H1 (cell line): Measurements from ENCODE around the gene NTN1. TPM values are rescaled to one million over a fixed set of nuclear protein-coding genes. Genes with fewer than 3 reads are reported as not detected.

Source experiments
- CTCF ChIA-PET: fragments of 300-600 bp; sonication (Branson Sonifier 250); formaldehyde crosslinking; loops from one replicate; lab custom pipeline; 2021; ENCODE audit not compliant: partially characterized antibody; lab: Charles Lee
- POLR2A ChIA-PET: fragments of 300-600 bp; sonication (Branson Sonifier 250); formaldehyde crosslinking; loops from one replicate; lab custom pipeline; 2021; ENCODE audit warnings: inconsistent platforms; ENCODE audit not compliant: partially characterized antibody; lab: Charles Lee
- DNase-seq, 2 experiments: peaks; one replicate each; pipeline versions ENCODE4 v3.0.0 to v3.0.0-alpha.2; 2010 to 2022; ENCODE audit warnings: low spot score in 2 of 2, low read depth in 1 of 2, mixed read lengths in 1 of 2
- FAIRE-seq: peaks from 2 replicates; lab custom pipeline; 2011; peaks lifted over from hg19 to GRCh38; lab: Jason Lieb, UNC
- H2AFZ ChIP-seq: 2 replicates; pipeline ENCODE4 v1.8.1; 2012; ENCODE audit warnings: low read length, inconsistent platforms
- H2AK5ac ChIP-seq: 2 replicates; pipeline ENCODE4 v1.6.1; 2013; ENCODE audit warnings: low read depth, low read length
- H2BK120ac ChIP-seq: replicated peaks from 2 replicates; pipeline ENCODE3; 2013; ENCODE audit warnings: low read depth, low read length, inconsistent platforms
- H2BK12ac ChIP-seq: 2 replicates; pipeline ENCODE4 v1.6.1; 2013; ENCODE audit warnings: low read depth, low read length
- H2BK15ac ChIP-seq: 2 replicates; pipeline ENCODE4 v1.6.1; 2013; ENCODE audit warnings: low read length
- H2BK20ac ChIP-seq: 2 replicates; pipeline ENCODE4 v1.6.1; 2013; ENCODE audit warnings: low read length
- H2BK5ac ChIP-seq: 2 replicates; pipeline ENCODE4 v1.6.1; 2013; ENCODE audit warnings: low read depth, low read length
- H3K14ac ChIP-seq: 2 replicates; pipeline ENCODE4 v1.6.1; 2013; ENCODE audit warnings: inconsistent platforms; ENCODE audit not compliant: insufficient read length
- H3K18ac ChIP-seq: 2 replicates; pipeline ENCODE4 v1.6.1; 2013; ENCODE audit warnings: low read length; ENCODE audit errors: extremely low read depth
- H3K23ac ChIP-seq: 2 replicates; pipeline ENCODE4 v1.6.1; 2013; ENCODE audit warnings: inconsistent platforms; ENCODE audit not compliant: insufficient read length
- H3K23me2 ChIP-seq: 2 replicates; pipeline ENCODE4 v1.6.1; 2013; ENCODE audit warnings: low read depth, low read length
- H3K27ac ChIP-seq: 2 replicates; pipeline ENCODE4 v1.6.1; 2011; ENCODE audit warnings: low read depth, low read length, inconsistent platforms
- H3K27me3 ChIP-seq, 4 experiments: replicated peaks in 1 of 4; 1 replicate in 1 of 4; 2 replicates in 3 of 4; pipeline versions ENCODE4 v1.6.1 to v1.8.1; 2011 to 2013; ENCODE audit warnings: low read length in 3 of 4, mild to moderate bottlenecking in 3 of 4, inconsistent platforms in 2 of 4, mixed read lengths in 2 of 4, moderate library complexity in 1 of 4; ENCODE audit not compliant: control insufficient read depth in 3 of 4, insufficient read depth in 3 of 4; ENCODE audit errors: extremely low read depth in 1 of 4
- H3K36me3 ChIP-seq, 4 experiments: 2 replicates each; pipeline versions ENCODE4 v1.6.1 to v1.8.1; 2011 to 2013; ENCODE audit warnings: mild to moderate bottlenecking in 4 of 4, low read length in 3 of 4, moderate library complexity in 2 of 4, control low read depth in 1 of 4, inconsistent platforms in 1 of 4; ENCODE audit not compliant: insufficient read depth in 4 of 4, control insufficient read depth in 2 of 4
- H3K4ac ChIP-seq: replicated peaks from 2 replicates; pipeline ENCODE3; 2013; ENCODE audit warnings: low read length, low read depth, mixed read lengths, inconsistent platforms; ENCODE audit not compliant: insufficient read length
- H3K4me1 ChIP-seq, 4 experiments: replicated peaks in 1 of 4; 1 replicate in 1 of 4; 2 replicates in 3 of 4; pipeline versions ENCODE4 v1.6.1 to v1.8.1; 2011 to 2013; ENCODE audit warnings: low read length in 3 of 4, inconsistent platforms in 2 of 4, mixed read lengths in 1 of 4; ENCODE audit not compliant: insufficient read depth in 4 of 4, control insufficient read depth in 3 of 4
- H3K4me2 ChIP-seq, 2 experiments: 2 replicates each; pipeline versions ENCODE4 v1.6.1 to v1.8.1; 2011 to 2013; ENCODE audit warnings: low read depth in 2 of 2, low read length in 2 of 2, control low read depth in 1 of 2, inconsistent platforms in 1 of 2, mild to moderate bottlenecking in 1 of 2; ENCODE audit not compliant: insufficient read depth in 1 of 2
- H3K4me3 ChIP-seq, 4 experiments: fragments of 200-600, 300-600 bp in 1 of 4; sonication (generic), shearing (Covaris generic), sonication (Bioruptor Twin) in 1 of 4; 2 replicates each; pipeline versions ENCODE4 v1.5.1 to v1.8.1; 2011 to 2016; ENCODE audit warnings: low read length in 4 of 4, low read depth in 3 of 4, control low read depth in 2 of 4, inconsistent platforms in 2 of 4, mild to moderate bottlenecking in 2 of 4, mixed read lengths in 1 of 4, moderate library complexity in 1 of 4; ENCODE audit not compliant: insufficient read depth in 2 of 4; ENCODE audit errors: extremely low read depth in 1 of 4
- H3K56ac ChIP-seq: replicated peaks from 2 replicates; pipeline ENCODE3; 2013; ENCODE audit warnings: low read depth, mild to moderate bottlenecking, mixed read lengths, low read length, inconsistent platforms; ENCODE audit not compliant: insufficient read length
- H3K79me1 ChIP-seq: 2 replicates; pipeline ENCODE4 v1.6.1; 2013; ENCODE audit warnings: low read depth, low read length, control low read depth
- H3K79me2 ChIP-seq, 2 experiments: 2 replicates each; pipeline versions ENCODE4 v1.6.1 to v1.8.1; 2012 to 2013; ENCODE audit warnings: low read length in 2 of 2, mild to moderate bottlenecking in 2 of 2, inconsistent platforms in 1 of 2; ENCODE audit not compliant: insufficient read depth in 2 of 2, control insufficient read depth in 1 of 2
- H3K9ac ChIP-seq, 4 experiments: replicated peaks in 1 of 4; 1 replicate in 1 of 4; 2 replicates in 3 of 4; pipeline versions ENCODE4 v1.6.1 to v1.8.1; 2011 to 2013; ENCODE audit warnings: low read depth in 3 of 4, low read length in 3 of 4, control low read depth in 2 of 4, mild to moderate bottlenecking in 2 of 4, moderate library complexity in 2 of 4, inconsistent platforms in 1 of 4; ENCODE audit errors: extremely low read depth in 1 of 4
- H3K9me3 ChIP-seq, 2 experiments: 2 replicates each; pipeline versions ENCODE4 v1.6.1 to v1.8.1; 2012 to 2013; ENCODE audit warnings: mild to moderate bottlenecking in 2 of 2, moderate library complexity in 2 of 2, control low read depth in 1 of 2, inconsistent platforms in 1 of 2, low read depth in 1 of 2, low read length in 1 of 2, mixed read lengths in 1 of 2; ENCODE audit not compliant: insufficient read depth in 2 of 2
- H4K20me1 ChIP-seq, 2 experiments: replicated peaks in 1 of 2; 2 replicates each; pipeline versions ENCODE3 to v1.8.1; 2011 to 2013; ENCODE audit warnings: inconsistent platforms in 2 of 2, low read length in 2 of 2, mild to moderate bottlenecking in 1 of 2; ENCODE audit not compliant: insufficient read depth in 2 of 2, control insufficient read depth in 1 of 2
- H4K5ac ChIP-seq: 2 replicates; pipeline ENCODE4 v1.6.1; 2013; ENCODE audit warnings: low read length, low read depth, mixed read lengths, inconsistent platforms; ENCODE audit not compliant: insufficient read length
- H4K8ac ChIP-seq: 2 replicates; pipeline ENCODE4 v1.8.0; 2013; ENCODE audit warnings: mild to moderate bottlenecking, moderate library complexity, low read length, inconsistent platforms; ENCODE audit not compliant: insufficient read depth; ENCODE audit errors: extremely low read depth
- H4K91ac ChIP-seq: replicated peaks from 2 replicates; pipeline ENCODE3; 2013; ENCODE audit warnings: low read length, mixed read lengths, inconsistent platforms; ENCODE audit not compliant: insufficient read length
- ATF2 ChIP-seq: IDR thresholded peaks from 2 replicates; pipeline ENCODE4 v1.6.1; 2012; ENCODE audit warnings: low read length, inconsistent platforms
- FOSL1 ChIP-seq: IDR thresholded peaks from 2 replicates; pipeline ENCODE4 v1.6.1; 2011; ENCODE audit warnings: mild to moderate bottlenecking, low read depth, low read length, moderate library complexity; ENCODE audit not compliant: insufficient read depth
- JUND ChIP-seq: IDR thresholded peaks from 2 replicates; pipeline ENCODE4 v1.6.1; 2011; ENCODE audit warnings: mild to moderate bottlenecking, improper control_type of control experiment, low read length
- SAP30 ChIP-seq: fragments of 300-600 bp; sonication (generic); IDR thresholded peaks from 2 replicates; pipeline ENCODE4 v1.7.1; 2012; ENCODE audit warnings: low read length, moderate library complexity, mild to moderate bottlenecking, inconsistent platforms; ENCODE audit not compliant: insufficient read depth, insufficient replicate concordance
- TBP ChIP-seq: IDR thresholded peaks from 2 replicates; pipeline ENCODE4 v1.6.1; 2011; ENCODE audit warnings: low read depth, low read length, improper control_type of control experiment
- WGBS, 2 experiments: shearing (Covaris generic) in 1 of 2; methylation state at CpG; one replicate each; pipeline versions ENCODE4 v1.1.6 to v1.1.7; 2013 to 2015; ENCODE audit warnings: low lambda C conversion rate in 2 of 2, mixed read lengths in 2 of 2, inconsistent platforms in 1 of 2, low coverage in 1 of 2, missing lambda C conversion rate in 1 of 2; ENCODE audit not compliant: insufficient replicate concordance in 2 of 2, insufficient coverage in 1 of 2, insufficient read length in 1 of 2; ENCODE audit errors: extremely low coverage in 1 of 2, missing lambda C conversion rate in 1 of 2; 5-methylcytosine and 5-hydroxymethylcytosine counted together
- polyA plus RNA-seq, 7 experiments: library from polyadenylated mRNA; depleted of rRNA in 3 of 7; stranded (reverse) in 5 of 7; unstranded in 2 of 7; fragments of >200 nt in 5 of 7; fragments of 200-250 nt in 2 of 7; gene quantifications; 1 replicate in 5 of 7; 2 replicates in 1 of 7; 4 replicates in 1 of 7; pipeline versions ENCODE4 v1.2.1 to v1.2.3, GENCODE V29; 2011 to 2013; ENCODE audit warnings: missing spikeins in 2 of 7, mixed read lengths in 2 of 7
- total RNA-seq: library from RNA; stranded (reverse); fragmentation: NEBNext Ultra II Directional; extraction: Animal tissue kit (Norgen Biotek cat#: 25700); gene quantifications from 2 replicates; pipeline ENCODE4 v1.2.1, GENCODE V29; 2021

The NTN1 gene
- total and polyA plus RNA-seq, 2 of the 8 experiments (the other 6 are each of a cell fraction or from before 2014, with no cell fraction given), result 2.0 to 2.3 TPM

GRCh38 chr17:9237053-9237410, 215.7 kb downstream of the NTN1 start:
- POLR2A ChIA-PET, result no interaction called here

More at GRCh38 chr17:9237053-9237410, 215.7 kb downstream of the NTN1 start:
- Histone ChIP-seq H2BK120ac (no peak overlapping the region), H4K91ac (no peak overlapping the region), H3K4me3 (no peak overlapping the region), H3K56ac (no peak overlapping the region), H4K20me1 (no peaks in the 10 kb centered on the region), H3K27me3 (peaks cover 0 to 14% (median 9%) of the 10 kb centered on the region in 4 experiments; a peak in 6 of 7 replicates), H3K9me3 (no peaks in the 10 kb centered on the region), H2BK20ac (no peak overlapping the region), H2BK15ac (no peak overlapping the region), H3K27ac (no peak overlapping the region), H3K14ac (no peak overlapping the region), H3K4me1 (peaks cover 3 to 23% (median 16%) of the 10 kb centered on the region in 4 experiments), H3K79me2 (no peaks in the 10 kb centered on the region), H3K4me2 (no peak overlapping the region), H2BK5ac (no peak overlapping the region), H2AK5ac (no peak overlapping the region), H3K23me2 (peaks cover 11% of the 10 kb centered on the region), H3K4ac (no peak overlapping the region), H3K36me3 (no peaks in the 10 kb centered on the region), H4K5ac (no peak overlapping the region), H2AFZ (no peak overlapping the region)
- WGBS, 2 experiments, result 93% methylated on average over 3 of the region's 3 CpGs; no CpG with 5 or more reads in 1 of the 2 experiments
- no peak for FAIRE-seq
- no peak for TF ChIP-seq SAP30
- no peak for TF ChIP-seq ATF2
- TF ChIP-seq TBP, result no peak
- no peak for TF ChIP-seq JUND
- TF ChIP-seq FOSL1, result no peak
- TF ChIP-seq, all 59 proteins: peak for 0
- H4K8ac ChIP-seq, result no peak overlapping the region
- H2BK12ac ChIP-seq, result no peak overlapping the region
- H3K18ac ChIP-seq, result no peak overlapping the region
- CTCF ChIA-PET, result interaction anchor here (1.1 to 1.4 kb wide), 4 partner anchors 9 to 239 kb away, joined by 3 to 5 read pairs (median 3); no protein-coding TSS in a partner anchor
- H3K79me1 ChIP-seq, result no peaks in the 10 kb centered on the region
- DNase-seq, result no peak
- no peak overlapping the region for H3K23ac ChIP-seq
- H3K9ac ChIP-seq, result no peak overlapping the region
